Astrocyte of the spinal cord (primary cell): Measurements from ENCODE around the gene LEMD2.
A peak's percentile ranks its signal among the peaks of the same experiment; 100 is the strongest.

ENCODE experiments used
- DNase-seq: peaks from one replicate; pipeline ENCODE4 v3.0.0; 2011; ENCODE audit warnings: low read depth, low spot score
- H3K4me3 ChIP-seq: 2 replicates; pipeline ENCODE4 v1.5.1; 2011; ENCODE audit warnings: low read depth, mild to moderate bottlenecking, low read length, moderate library complexity
- in situ Hi-C: cut with HindIII; loops from 2 replicates; pipeline ENCODE4 v1.10.0; 2017; ENCODE audit warnings: low sequenced_read_pairs
- TF ChIP-seq, protein P1 (sequence below): IDR thresholded peaks from 2 replicates; pipeline ENCODE4 v1.5.1; 2012; ENCODE audit warnings: low read depth, mild to moderate bottlenecking, low read length, inconsistent platforms

LEMD2 gene

DNA sequence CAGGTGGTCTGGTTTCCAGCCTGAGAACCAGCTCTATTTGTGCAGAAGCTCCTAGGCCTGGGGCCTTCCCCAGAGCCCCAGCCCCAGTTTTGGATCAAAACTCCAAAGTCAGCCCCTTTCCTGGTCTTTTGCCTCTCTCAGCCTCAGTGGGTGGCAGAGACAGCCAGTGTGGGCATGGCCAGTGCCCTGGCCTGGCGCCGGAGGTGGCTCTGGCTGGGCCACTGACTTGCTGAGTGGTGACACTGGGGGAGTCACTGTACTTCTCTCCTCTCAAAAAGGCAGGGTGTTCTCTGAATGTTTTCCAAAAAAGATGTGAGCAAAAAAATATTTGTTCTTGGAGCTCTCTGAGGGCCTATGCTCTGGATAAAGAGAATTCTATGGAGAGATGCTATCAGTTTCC is 34.9 kb upstream of the LEMD2 start:
- TF ChIP-seq, protein P1, sequence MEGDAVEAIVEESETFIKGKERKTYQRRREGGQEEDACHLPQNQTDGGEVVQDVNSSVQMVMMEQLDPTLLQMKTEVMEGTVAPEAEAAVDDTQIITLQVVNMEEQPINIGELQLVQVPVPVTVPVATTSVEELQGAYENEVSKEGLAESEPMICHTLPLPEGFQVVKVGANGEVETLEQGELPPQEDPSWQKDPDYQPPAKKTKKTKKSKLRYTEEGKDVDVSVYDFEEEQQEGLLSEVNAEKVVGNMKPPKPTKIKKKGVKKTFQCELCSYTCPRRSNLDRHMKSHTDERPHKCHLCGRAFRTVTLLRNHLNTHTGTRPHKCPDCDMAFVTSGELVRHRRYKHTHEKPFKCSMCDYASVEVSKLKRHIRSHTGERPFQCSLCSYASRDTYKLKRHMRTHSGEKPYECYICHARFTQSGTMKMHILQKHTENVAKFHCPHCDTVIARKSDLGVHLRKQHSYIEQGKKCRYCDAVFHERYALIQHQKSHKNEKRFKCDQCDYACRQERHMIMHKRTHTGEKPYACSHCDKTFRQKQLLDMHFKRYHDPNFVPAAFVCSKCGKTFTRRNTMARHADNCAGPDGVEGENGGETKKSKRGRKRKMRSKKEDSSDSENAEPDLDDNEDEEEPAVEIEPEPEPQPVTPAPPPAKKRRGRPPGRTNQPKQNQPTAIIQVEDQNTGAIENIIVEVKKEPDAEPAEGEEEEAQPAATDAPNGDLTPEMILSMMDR: no peak
- no peak overlapping the region for H3K4me3 ChIP-seq
- DNase-seq: no peak
- in situ Hi-C loops: no loop called here

DNA sequence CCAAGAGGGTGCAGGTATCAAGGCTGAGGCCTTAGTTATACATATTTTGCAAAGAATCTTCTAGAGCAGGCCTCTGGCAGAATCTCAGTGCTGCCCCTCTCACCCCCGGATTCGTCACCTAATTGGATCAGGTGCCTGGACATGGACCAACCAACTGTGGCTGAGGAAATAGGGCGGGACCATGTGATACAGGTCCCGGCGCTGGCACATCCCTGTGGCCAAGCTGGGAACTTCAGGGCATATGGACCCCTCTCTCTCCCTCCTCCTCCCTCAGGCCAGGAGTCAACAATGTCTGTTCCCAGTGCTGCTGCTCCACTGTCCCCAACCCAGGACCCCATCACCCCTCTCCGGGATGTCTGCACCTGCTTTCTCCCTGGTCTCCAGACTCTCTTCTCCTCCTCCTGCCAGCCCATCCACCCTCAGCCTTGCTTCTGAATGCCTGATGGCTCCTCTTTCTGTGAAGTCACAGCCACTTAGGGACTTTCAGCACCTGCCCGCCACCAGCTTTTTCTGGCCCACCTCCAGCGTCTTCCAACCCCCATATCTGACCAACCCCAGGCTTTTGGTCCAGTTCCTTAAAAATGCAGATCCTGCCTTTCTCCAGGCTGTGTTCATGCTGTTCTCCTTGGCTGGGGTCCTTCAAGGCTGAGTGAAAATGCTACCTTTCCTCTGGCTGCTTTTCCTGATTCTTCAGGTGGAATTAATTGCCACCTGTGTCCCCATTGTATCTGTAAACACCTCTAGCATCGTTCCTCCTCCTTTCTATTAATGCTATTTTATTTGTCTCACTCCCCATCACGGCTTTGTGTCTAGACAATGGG is 33.9 kb upstream of the LEMD2 start:
- no peak overlapping the region for H3K4me3 ChIP-seq
- in situ Hi-C loops: no loop called here
- no peak for DNase-seq
- TF ChIP-seq, protein P1: peak; percentile 35

DNA sequence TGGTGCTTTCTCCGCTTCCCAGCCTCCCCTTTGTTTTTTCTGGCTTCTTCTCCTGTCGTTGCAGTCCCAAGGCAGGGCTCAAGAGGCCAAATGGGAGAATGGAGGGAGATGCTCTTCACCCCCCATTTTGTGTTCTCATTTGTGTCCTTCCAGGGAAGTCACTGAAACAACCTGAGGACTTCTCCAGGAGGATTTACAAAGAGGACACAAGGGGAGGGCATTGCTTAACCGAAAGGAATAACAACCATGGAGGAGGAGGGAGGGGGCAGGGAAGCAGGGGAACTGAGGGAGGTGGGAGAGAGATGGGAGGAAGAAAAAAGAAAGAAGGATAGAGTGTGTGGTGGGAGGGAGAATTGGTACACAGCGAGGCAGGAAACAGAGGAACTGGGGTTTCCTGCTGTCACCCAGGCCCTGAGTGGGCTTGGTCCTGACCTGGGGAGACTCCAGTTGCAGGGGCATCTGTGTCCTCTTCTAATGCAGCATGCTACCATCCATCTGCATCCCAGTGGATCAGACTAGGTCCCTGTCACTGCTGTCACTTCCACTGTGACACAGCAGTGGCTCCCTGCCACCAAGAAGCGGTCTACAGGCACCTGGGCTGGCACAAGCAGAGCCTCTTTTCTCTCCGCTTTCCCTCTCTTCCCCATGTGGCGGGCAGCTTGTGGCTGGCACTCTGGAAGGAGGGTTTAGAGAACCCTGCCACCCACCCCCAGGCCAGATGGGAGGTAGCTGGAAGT is 32.0 kb upstream of the LEMD2 start:
- in situ Hi-C loops: no loop called here
- no peak for DNase-seq
- no peak overlapping the region for H3K4me3 ChIP-seq
- TF ChIP-seq, protein P1: no peak

DNA sequence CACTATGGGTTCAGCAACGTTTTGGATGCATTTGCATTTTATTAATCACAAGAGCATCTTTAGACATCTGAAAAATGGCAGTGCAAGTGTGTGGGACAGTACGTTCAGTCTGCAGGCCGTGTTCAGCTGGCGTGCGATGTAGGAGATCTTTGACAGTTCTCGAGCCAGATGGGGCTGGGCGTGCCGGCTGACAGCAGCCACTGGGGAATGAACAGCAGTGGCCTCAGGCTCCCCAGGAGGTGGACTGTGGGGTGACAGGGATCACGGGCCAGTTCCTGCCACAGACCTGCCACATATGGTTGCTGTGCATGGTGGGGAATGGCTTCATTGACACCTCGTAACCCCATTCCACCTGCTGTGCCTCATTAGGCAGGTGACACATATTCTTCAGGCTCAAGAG is 31.3 kb upstream of the LEMD2 start:
- no peak for DNase-seq
- in situ Hi-C loops: no loop called here
- no peak overlapping the region for H3K4me3 ChIP-seq
- TF ChIP-seq, protein P1: no peak

DNA sequence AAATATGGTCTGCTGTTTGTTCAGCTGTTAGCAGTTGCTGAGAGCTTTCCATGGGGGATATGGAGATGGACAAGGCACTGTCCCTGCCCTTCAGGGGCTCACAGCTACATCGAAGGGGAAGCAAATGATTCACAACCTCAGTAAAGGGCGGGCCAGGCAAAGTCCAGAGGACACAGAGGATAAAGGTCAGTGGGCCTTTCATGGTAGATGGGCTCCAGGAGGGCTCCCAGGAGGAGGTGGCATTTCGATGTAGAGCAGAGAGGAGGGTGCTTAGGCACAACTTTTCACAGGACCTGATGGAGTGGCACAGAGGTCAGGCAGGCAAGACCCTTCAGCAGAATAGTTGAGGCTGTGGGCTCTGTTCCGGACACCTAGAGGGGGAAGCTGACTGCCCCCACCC is 30.1 kb upstream of the LEMD2 start:
- TF ChIP-seq, protein P1: no peak
- DNase-seq: no peak

DNA sequence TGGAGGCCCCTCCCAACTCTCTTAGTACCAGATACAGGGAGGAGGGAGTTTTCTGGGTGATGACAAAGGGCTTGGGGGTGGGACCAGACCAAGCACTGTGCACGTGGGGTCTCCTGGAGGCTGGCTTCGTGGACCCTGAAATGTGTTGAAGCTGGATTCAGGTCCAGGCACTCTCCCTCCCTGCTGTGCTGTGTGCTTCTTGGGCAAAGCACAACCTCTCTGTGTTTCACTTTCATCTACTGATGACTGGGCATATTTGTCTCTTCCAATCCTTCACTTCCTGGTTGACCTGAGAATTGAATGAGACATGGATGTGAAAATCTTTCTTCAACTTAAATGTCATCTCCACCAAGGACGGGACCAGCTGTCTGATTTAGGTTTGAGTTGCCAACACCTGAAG is 29.4 kb upstream of the LEMD2 start:
- in situ Hi-C loops: no loop called here
- TF ChIP-seq, protein P1: no peak
- no peak overlapping the region for H3K4me3 ChIP-seq
- no peak for DNase-seq

More for the DNA sequence above, 30.1 kb upstream of the LEMD2 start:
- no peak overlapping the region for H3K4me3 ChIP-seq
- in situ Hi-C loops: no loop called here
